DOHH2 (cell line): Measurements from ENCODE around the gene C20orf202.

ENCODE experiments used
- H3F3A ChIP-seq: fragments of 200-600 bp; sonication (generic), shearing (Covaris generic); 2 replicates; pipeline ENCODE4 v1.6.0; 2016; ENCODE audit warnings: antibody characterized with exemption, mild to moderate bottlenecking; ENCODE audit not compliant: control insufficient read depth, insufficient read depth
- H3K27ac ChIP-seq: fragments of 200-600 bp; sonication (generic); 2 replicates; pipeline ENCODE4 v1.5.1; 2014; ENCODE audit warnings: low read depth, mild to moderate bottlenecking, low read length, moderate library complexity
- H3K27me3 ChIP-seq: fragments of 200-600 bp; sonication (generic); 2 replicates; pipeline ENCODE4 v1.6.1; 2014; ENCODE audit warnings: mild to moderate bottlenecking, low read length, mixed read lengths; ENCODE audit not compliant: control insufficient read depth
- H3K36me3 ChIP-seq: fragments of 200-600 bp; sonication (generic); 2 replicates; pipeline ENCODE4 v1.6.1; 2014; ENCODE audit warnings: mild to moderate bottlenecking, low read length, moderate library complexity, mixed read lengths; ENCODE audit not compliant: control insufficient read depth
- H3K4me1 ChIP-seq: fragments of 200-600 bp; sonication (generic); 2 replicates; pipeline ENCODE4 v1.6.1; 2014; ENCODE audit warnings: mild to moderate bottlenecking, low read length, mixed read lengths; ENCODE audit not compliant: control insufficient read depth
- H3K4me2 ChIP-seq: fragments of 200-600 bp; sonication (generic); 2 replicates; pipeline ENCODE4 v1.6.0; 2014; ENCODE audit warnings: mild to moderate bottlenecking, low read length, moderate library complexity
- H3K4me3 ChIP-seq: fragments of 200-600 bp; sonication (generic); 2 replicates; pipeline ENCODE4 v1.5.1; 2014; ENCODE audit warnings: mild to moderate bottlenecking, low read length, mixed read lengths
- H3K79me2 ChIP-seq: fragments of 200-600 bp; sonication (generic); 2 replicates; pipeline ENCODE4 v1.6.1; 2014; ENCODE audit warnings: mild to moderate bottlenecking, low read length, mixed read lengths; ENCODE audit not compliant: control insufficient read depth
- H3K9me2 ChIP-seq: fragments of 200-600 bp; sonication (generic); replicated peaks from 2 replicates; pipeline ENCODE4 v1.6.1; 2014; ENCODE audit warnings: mild to moderate bottlenecking, low read length, mixed read lengths; ENCODE audit not compliant: control insufficient read depth
- H3K9me3 ChIP-seq: fragments of 200-600 bp; sonication (generic); 2 replicates; pipeline ENCODE4 v1.6.1; 2014; ENCODE audit warnings: antibody characterized with exemption, low read length, mixed read lengths; ENCODE audit not compliant: control insufficient read depth, insufficient read depth
- H4K20me1 ChIP-seq: fragments of 200-600 bp; sonication (generic); 2 replicates; pipeline ENCODE4 v1.6.0; 2014; ENCODE audit warnings: low read depth, mild to moderate bottlenecking, antibody characterized with exemption, low read length, moderate library complexity; ENCODE audit not compliant: control insufficient read depth, insufficient read depth
- CTCF ChIP-seq: fragments of 200-600 bp; sonication (generic); IDR thresholded peaks from one replicate; pipeline ENCODE4 v1.5.1; 2014; ENCODE audit warnings: antibody characterized with exemption, mild to moderate bottlenecking, low read depth, low read length; ENCODE audit not compliant: poor library complexity, severe bottlenecking
- EZH2phosphoT487 ChIP-seq: fragments of 200-600 bp; sonication (generic); IDR thresholded peaks from 2 replicates; pipeline ENCODE4 v1.6.1; 2017; ENCODE audit warnings: borderline replicate concordance, mild to moderate bottlenecking, antibody characterized with exemption, low read length, moderate library complexity, mixed read lengths

The C20orf202 gene

GRCh38 chr20:1186367-1186991, 16.8 kb upstream of the C20orf202 start:
- Histone ChIP-seq H3K4me3 (no peak overlapping the region), H3K4me2 (no peak overlapping the region), H3K9me3 (no peaks in the 10 kb centered on the region), H3K79me2 (no peaks in the 10 kb centered on the region), H3K27me3 (peaks cover 15% of the 10 kb centered on the region), H3K9me2 (no peaks in the 10 kb centered on the region), H3K36me3 (no peaks in the 10 kb centered on the region), H4K20me1 (no peaks in the 10 kb centered on the region), H3F3A (no peaks in the 10 kb centered on the region), H3K4me1 (no peaks in the 10 kb centered on the region), H3K27ac (no peak overlapping the region)
- TF ChIP-seq EZH2phosphoT487 (no peak), CTCF (no peak)

- no peaks in the 10 kb centered on the region for H3K9me2 ChIP-seq
- no peaks in the 10 kb centered on the region for H3K79me2 ChIP-seq
- no peaks in the 10 kb centered on the region for H4K20me1 ChIP-seq
- TF ChIP-seq EZH2phosphoT487 (no peak), CTCF (no peak)
- no peaks in the 10 kb centered on the region for H3K9me3 ChIP-seq
- no peak overlapping the region for H3K4me3 ChIP-seq
- H3F3A ChIP-seq: no peaks in the 10 kb centered on the region
- peaks cover 15% of the 10 kb centered on the region for H3K27me3 ChIP-seq
- H3K4me2 ChIP-seq: no peak overlapping the region
- no peaks in the 10 kb centered on the region for H3K36me3 ChIP-seq
- H3K4me1 ChIP-seq: no peaks in the 10 kb centered on the region
- no peak overlapping the region for H3K27ac ChIP-seq
Measured at GRCh38 chr20:1187605-1188171, 15.6 kb upstream of the C20orf202 start.

- Histone ChIP-seq H3K4me1 (no peaks in the 10 kb centered on the region), H3K9me3 (no peaks in the 10 kb centered on the region), H3K79me2 (no peaks in the 10 kb centered on the region), H3K9me2 (no peaks in the 10 kb centered on the region), H4K20me1 (no peaks in the 10 kb centered on the region), H3F3A (no peaks in the 10 kb centered on the region), H3K27ac (no peak overlapping the region), H3K27me3 (peaks cover 15% of the 10 kb centered on the region), H3K4me3 (no peak overlapping the region), H3K36me3 (no peaks in the 10 kb centered on the region), H3K4me2 (no peak overlapping the region)
- no peak for TF ChIP-seq EZH2phosphoT487
- no peak for TF ChIP-seq CTCF
Measured at GRCh38 chr20:1188347-1188746, 14.9 kb upstream of the C20orf202 start.
